ENCODE results near the gene UBE3C.

Gene UBE3C

DNA sequence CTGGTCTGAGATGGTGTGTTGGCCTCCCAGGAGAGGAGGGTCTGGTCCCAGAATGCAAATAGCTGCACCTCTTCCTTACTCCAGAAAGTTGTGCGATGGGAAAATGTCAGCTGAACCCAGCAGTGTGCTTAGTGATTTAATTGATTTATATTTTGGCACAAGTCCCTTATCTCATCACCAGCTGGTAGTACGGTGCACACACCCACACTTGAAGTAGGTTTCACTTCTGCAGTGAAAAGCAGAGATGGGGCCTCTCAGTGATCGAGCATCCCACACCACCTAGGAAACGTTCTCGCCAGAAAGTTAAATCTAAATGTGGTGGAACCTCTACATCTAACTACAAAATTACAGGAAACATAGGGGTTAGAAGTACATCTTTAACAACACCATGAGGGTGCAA, 80.4 kb downstream of the UBE3C start:
- peaks cover 18% of the 10 kb centered on the region for H3K36me3 ChIP-seq (replicated peaks; ENCODE audit: low read depth, low read length)
- H3K9me3 ChIP-seq (ENCODE audit: insufficient read depth, low read length) = no peaks in the 10 kb centered on the region
- H3K79me2 ChIP-seq (ENCODE audit: low read length) = no peaks in the 10 kb centered on the region; the same call in 1 of the 2 replicates
- H3K9ac ChIP-seq (ENCODE audit: low read length) = no peak overlapping the region
- H3K4me1 ChIP-seq (ENCODE audit: low read length) = peaks cover 15% of the 10 kb centered on the region
- H3K4me2 ChIP-seq (ENCODE audit: low read length) = peak overlapping the region; percentile 44
- no peak overlapping the region for H3K4me3 ChIP-seq (ENCODE audit: low read length)
- H3K27me3 ChIP-seq (ENCODE audit: low read depth, low read length) = no peaks in the 10 kb centered on the region
- 0 out of 2 replicates have a peak overlapping the region, but pooled peaks have one; percentile 1 for H3K27ac ChIP-seq (ENCODE audit: low read length)
- TF ChIP-seq EZH2phosphoT487 (IDR thresholded peaks at IDR 0.05; ENCODE audit: low read depth) = no peak
- TF ChIP-seq, protein P1, sequence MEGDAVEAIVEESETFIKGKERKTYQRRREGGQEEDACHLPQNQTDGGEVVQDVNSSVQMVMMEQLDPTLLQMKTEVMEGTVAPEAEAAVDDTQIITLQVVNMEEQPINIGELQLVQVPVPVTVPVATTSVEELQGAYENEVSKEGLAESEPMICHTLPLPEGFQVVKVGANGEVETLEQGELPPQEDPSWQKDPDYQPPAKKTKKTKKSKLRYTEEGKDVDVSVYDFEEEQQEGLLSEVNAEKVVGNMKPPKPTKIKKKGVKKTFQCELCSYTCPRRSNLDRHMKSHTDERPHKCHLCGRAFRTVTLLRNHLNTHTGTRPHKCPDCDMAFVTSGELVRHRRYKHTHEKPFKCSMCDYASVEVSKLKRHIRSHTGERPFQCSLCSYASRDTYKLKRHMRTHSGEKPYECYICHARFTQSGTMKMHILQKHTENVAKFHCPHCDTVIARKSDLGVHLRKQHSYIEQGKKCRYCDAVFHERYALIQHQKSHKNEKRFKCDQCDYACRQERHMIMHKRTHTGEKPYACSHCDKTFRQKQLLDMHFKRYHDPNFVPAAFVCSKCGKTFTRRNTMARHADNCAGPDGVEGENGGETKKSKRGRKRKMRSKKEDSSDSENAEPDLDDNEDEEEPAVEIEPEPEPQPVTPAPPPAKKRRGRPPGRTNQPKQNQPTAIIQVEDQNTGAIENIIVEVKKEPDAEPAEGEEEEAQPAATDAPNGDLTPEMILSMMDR (IDR thresholded peaks at IDR 0.05; ENCODE audit: low read depth, low read length) = no peak
- H4K20me1 ChIP-seq (ENCODE audit: insufficient read depth, low read length) = peaks cover 12% of the 10 kb centered on the region
- no peak overlapping the region for H2AFZ ChIP-seq (ENCODE audit: low read depth, low read length)

DNA sequence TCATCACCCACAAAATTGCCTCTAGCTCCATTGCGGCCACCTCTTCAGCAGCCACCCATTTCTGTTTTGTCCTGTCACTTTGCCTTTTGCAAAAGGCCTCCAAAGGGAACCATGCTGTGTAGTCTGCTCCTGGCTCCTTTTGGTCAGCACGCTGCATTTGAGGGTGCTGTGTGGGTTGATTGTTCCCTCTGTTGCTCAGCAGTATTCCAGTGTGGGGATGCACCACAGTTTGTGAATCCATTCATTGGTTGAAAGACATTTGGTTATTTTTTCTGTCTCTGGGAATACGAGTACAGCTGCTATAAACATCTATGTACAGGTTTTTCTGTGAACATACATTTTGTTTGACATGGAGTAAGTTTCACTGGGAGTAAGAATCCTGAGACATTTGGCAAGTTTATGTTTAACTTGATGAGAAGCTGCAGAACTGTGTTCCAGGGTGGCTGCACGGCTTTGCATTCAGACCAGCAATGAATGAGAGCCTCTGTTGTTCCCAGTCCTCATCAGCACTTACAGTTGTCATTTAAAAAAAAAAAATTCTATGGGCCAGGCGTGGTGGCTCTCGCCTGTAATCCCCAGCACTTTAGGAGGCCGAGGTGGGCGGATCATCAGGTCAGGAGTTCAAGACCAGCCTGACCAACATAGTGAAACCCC, 82.3 kb downstream of the UBE3C start:
- TF ChIP-seq, protein P1 (IDR thresholded peaks at IDR 0.05; ENCODE audit: low read depth, low read length) = no peak
- TF ChIP-seq EZH2phosphoT487 (IDR thresholded peaks at IDR 0.05; ENCODE audit: low read depth) = no peak
- Histone ChIP-seq H3K36me3 (replicated peaks; ENCODE audit: low read depth, low read length) (peaks cover 22% of the 10 kb centered on the region), H4K20me1 (ENCODE audit: insufficient read depth, low read length) (peaks cover 12% of the 10 kb centered on the region), H3K4me2 (ENCODE audit: low read length) (no peak overlapping the region), H3K9me3 (ENCODE audit: insufficient read depth, low read length) (no peaks in the 10 kb centered on the region), H3K9ac (ENCODE audit: low read length) (no peak overlapping the region), H3K79me2 (ENCODE audit: low read length) (no peaks in the 10 kb centered on the region; the same call in 1 of the 2 replicates), H3K4me1 (ENCODE audit: low read length) (peaks cover 15% of the 10 kb centered on the region), H3K27me3 (ENCODE audit: low read depth, low read length) (no peaks in the 10 kb centered on the region), H2AFZ (ENCODE audit: low read depth, low read length) (no peak overlapping the region), H3K4me3 (ENCODE audit: low read length) (no peak overlapping the region), H3K27ac (ENCODE audit: low read length) (no peak overlapping the region)

DNA sequence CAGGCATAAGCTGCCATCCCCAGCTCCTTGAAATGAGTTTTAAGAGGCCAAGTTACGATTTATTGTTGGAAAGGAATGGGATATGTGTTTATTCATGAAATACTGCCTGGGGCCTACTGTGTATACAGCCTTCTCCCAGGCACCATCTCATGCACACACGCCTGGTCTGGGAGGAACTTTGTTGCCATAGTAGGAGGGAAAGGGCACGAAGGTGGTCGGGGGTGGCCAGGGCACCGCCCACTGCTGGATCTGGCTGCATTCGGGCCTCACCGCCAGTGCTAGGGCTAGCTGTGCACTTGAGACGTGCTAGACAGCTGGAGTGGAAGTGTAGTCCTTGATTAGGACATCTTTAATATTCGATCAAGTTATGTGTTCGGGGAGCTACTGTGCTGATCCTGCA, 84.0 kb downstream of the UBE3C start:
- Histone ChIP-seq H3K27me3 (ENCODE audit: low read depth, low read length) (no peaks in the 10 kb centered on the region), H3K4me3 (ENCODE audit: low read length) (no peak overlapping the region)

DNA sequence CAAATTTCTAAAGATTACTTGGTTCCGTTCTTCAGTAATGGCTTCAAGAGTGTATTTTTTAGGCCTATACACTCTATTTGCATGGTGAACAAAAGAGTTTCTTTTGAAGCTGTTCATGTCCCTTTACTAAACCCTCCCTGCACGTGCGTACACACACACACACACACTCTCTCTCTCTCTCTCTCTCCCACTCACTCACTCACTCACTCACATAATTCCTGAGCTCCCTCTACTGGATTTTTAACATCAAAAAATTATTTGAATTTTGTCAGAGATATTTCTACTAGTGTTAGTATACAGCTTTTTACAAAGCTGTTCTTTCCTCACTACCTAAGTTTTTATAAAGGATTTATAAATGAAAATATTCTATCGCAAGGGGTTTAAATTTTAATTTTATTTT, 85.9 kb downstream of the UBE3C start:
- no peak overlapping the region for H3K4me2 ChIP-seq (ENCODE audit: low read length)
- no peaks in the 10 kb centered on the region for H4K20me1 ChIP-seq (ENCODE audit: insufficient read depth, low read length)
- H3K36me3 ChIP-seq (replicated peaks; ENCODE audit: low read depth, low read length) = peaks cover 25% of the 10 kb centered on the region

More for the DNA sequence above, 84.0 kb downstream of the UBE3C start:
- no peak overlapping the region for H3K27ac ChIP-seq (ENCODE audit: low read length)
- peaks cover 12% of the 10 kb centered on the region for H4K20me1 ChIP-seq (ENCODE audit: insufficient read depth, low read length)
- H3K4me2 ChIP-seq (ENCODE audit: low read length) = no peak overlapping the region
- H3K79me2 ChIP-seq (ENCODE audit: low read length) = no peaks in the 10 kb centered on the region; the same call in 1 of the 2 replicates
- TF ChIP-seq, protein P1 (IDR thresholded peaks at IDR 0.05; ENCODE audit: low read depth, low read length) = no peak
- no peak for TF ChIP-seq EZH2phosphoT487 (IDR thresholded peaks at IDR 0.05; ENCODE audit: low read depth)
- H3K36me3 ChIP-seq (replicated peaks; ENCODE audit: low read depth, low read length) = peaks cover 28% of the 10 kb centered on the region
- H3K9me3 ChIP-seq (ENCODE audit: insufficient read depth, low read length) = no peaks in the 10 kb centered on the region
- no peak overlapping the region for H3K9ac ChIP-seq (ENCODE audit: low read length)
- no peak overlapping the region for H2AFZ ChIP-seq (ENCODE audit: low read depth, low read length)
- peaks cover 15% of the 10 kb centered on the region for H3K4me1 ChIP-seq (ENCODE audit: low read length)

More for the DNA sequence above, 85.9 kb downstream of the UBE3C start:
- no peak overlapping the region for H2AFZ ChIP-seq (ENCODE audit: low read depth, low read length)
- H3K79me2 ChIP-seq (ENCODE audit: low read length) = no peaks in the 10 kb centered on the region
- H3K4me1 ChIP-seq (ENCODE audit: low read length) = no peaks in the 10 kb centered on the region
- H3K27me3 ChIP-seq (ENCODE audit: low read depth, low read length) = no peaks in the 10 kb centered on the region
- TF ChIP-seq, protein P1 (IDR thresholded peaks at IDR 0.05; ENCODE audit: low read depth, low read length) = peak; percentile 12; the same call in 1 of the 2 replicates
- no peak for TF ChIP-seq EZH2phosphoT487 (IDR thresholded peaks at IDR 0.05; ENCODE audit: low read depth)
- H3K27ac ChIP-seq (ENCODE audit: low read length) = no peak overlapping the region
- no peaks in the 10 kb centered on the region for H3K9me3 ChIP-seq (ENCODE audit: insufficient read depth, low read length)
- H3K9ac ChIP-seq (ENCODE audit: low read length) = no peak overlapping the region
- no peak overlapping the region for H3K4me3 ChIP-seq (ENCODE audit: low read length)
